SHP77 (cell line): ENCODE data around the gene SLC17A7.
A peak's percentile ranks its signal among the peaks of the same experiment; 100 is the strongest.

Experiments used
- DNase-seq, 2 experiments: peaks; one replicate each; lab custom pipeline; 2025; lab: John Stamatoyannopoulos, UW

Gene SLC17A7

GRCh38 chr19:49407482-49408015 is 33.8 kb downstream of the SLC17A7 start:
- no peak for DNase-seq

- DNase-seq: no peak
Observed at GRCh38 chr19:49407079-49407478, 34.2 kb downstream of the SLC17A7 start.

GRCh38 chr19:49403404-49404187 is 37.7 kb downstream of the SLC17A7 start:
- peak; percentile 80 to 85 for DNase-seq

GRCh38 chr19:49400029-49400428 is 41.3 kb downstream of the SLC17A7 start:
- no peak for DNase-seq

- no peak for DNase-seq
Observed at GRCh38 chr19:49398931-49399330, 42.4 kb downstream of the SLC17A7 start.

GRCh38 chr19:49398001-49398615 is 43.2 kb downstream of the SLC17A7 start:
- DNase-seq: no peak

- DNase-seq: no peak
Observed at GRCh38 chr19:49396738-49397505, 44.4 kb downstream of the SLC17A7 start.

GRCh38 chr19:49395581-49396407 is 45.5 kb downstream of the SLC17A7 start:
- no peak for DNase-seq

- DNase-seq: no peak
Observed at GRCh38 chr19:49393881-49394280, 47.4 kb downstream of the SLC17A7 start.

GRCh38 chr19:49391581-49392399 is 49.5 kb downstream of the SLC17A7 start:
- DNase-seq: peak; percentile 79 to 84

GRCh38 chr19:49390929-49391359 is 50.4 kb downstream of the SLC17A7 start:
- DNase-seq: no peak

- no peak for DNase-seq
Observed at GRCh38 chr19:49390131-49390928, 51.0 kb downstream of the SLC17A7 start.

GRCh38 chr19:49389406-49389805 is 51.9 kb downstream of the SLC17A7 start:
- DNase-seq: no peak

GRCh38 chr19:49387936-49388372 is 53.4 kb downstream of the SLC17A7 start, which contains the start of gene KASH5:
KASH5 (plus strand) TSS chr19:49388249; CDS start chr19:49390884, 2,635 bp downstream.
- no peak for DNase-seq

- no peak for DNase-seq
Observed at GRCh38 chr19:49383599-49383998, 57.7 kb downstream of the SLC17A7 start.

- DNase-seq: no peak
Observed at GRCh38 chr19:49382639-49383038, 58.7 kb downstream of the SLC17A7 start.

GRCh38 chr19:49380391-49380790 is 60.9 kb downstream of the SLC17A7 start:
- no peak for DNase-seq
